Neural crest cell (in vitro differentiated cells): ENCODE results near the gene NUP88. TPM values are rescaled to one million over a fixed set of nuclear protein-coding genes. Genes with fewer than 3 reads are reported as not detected.

ENCODE experiments used
- DNase-seq: peaks from one replicate; pipeline ENCODE4 v3.0.0; 2021; ENCODE audit warnings: low read depth, mixed read lengths, low spot score
- H3K27ac Mint-ChIP-seq: one replicate; pipeline ENCODE4 v1.8.0; 2021; ENCODE audit warnings: mild to moderate bottlenecking, mixed read lengths; ENCODE audit not compliant: unreplicated experiment
- H3K27me3 Mint-ChIP-seq: 2 replicates; pipeline ENCODE4 v1.8.0; 2021; ENCODE audit warnings: low read depth, mild to moderate bottlenecking, mixed read lengths
- H3K36me3 Mint-ChIP-seq: 2 replicates; pipeline ENCODE4 v1.8.0; 2021; ENCODE audit warnings: low read depth, mild to moderate bottlenecking, mixed read lengths
- H3K4me1 Mint-ChIP-seq: 2 replicates; pipeline ENCODE4 v1.8.0; 2021; ENCODE audit warnings: mixed read lengths
- H3K4me3 Mint-ChIP-seq: one replicate; pipeline ENCODE4 v1.8.0; 2021; ENCODE audit warnings: mild to moderate bottlenecking, mixed read lengths
- H3K9me3 Mint-ChIP-seq: 2 replicates; pipeline ENCODE4 v1.8.0; 2021; ENCODE audit warnings: mixed read lengths
- CTCF ChIP-seq: fragments of 200-600 bp; sonication (generic); conservative IDR thresholded peaks from 2 replicates; pipeline ENCODE4 v1.5.0; 2021; ENCODE audit warnings: antibody characterized with exemption, mild to moderate bottlenecking
- total RNA-seq: library from RNA; stranded (reverse); gene quantifications from 2 replicates; pipeline ENCODE4 v1.2.1, GENCODE V29; 2021

The NUP88 gene
- total RNA-seq, 1 donor from 2014 or later, result 91.2 TPM

DNA sequence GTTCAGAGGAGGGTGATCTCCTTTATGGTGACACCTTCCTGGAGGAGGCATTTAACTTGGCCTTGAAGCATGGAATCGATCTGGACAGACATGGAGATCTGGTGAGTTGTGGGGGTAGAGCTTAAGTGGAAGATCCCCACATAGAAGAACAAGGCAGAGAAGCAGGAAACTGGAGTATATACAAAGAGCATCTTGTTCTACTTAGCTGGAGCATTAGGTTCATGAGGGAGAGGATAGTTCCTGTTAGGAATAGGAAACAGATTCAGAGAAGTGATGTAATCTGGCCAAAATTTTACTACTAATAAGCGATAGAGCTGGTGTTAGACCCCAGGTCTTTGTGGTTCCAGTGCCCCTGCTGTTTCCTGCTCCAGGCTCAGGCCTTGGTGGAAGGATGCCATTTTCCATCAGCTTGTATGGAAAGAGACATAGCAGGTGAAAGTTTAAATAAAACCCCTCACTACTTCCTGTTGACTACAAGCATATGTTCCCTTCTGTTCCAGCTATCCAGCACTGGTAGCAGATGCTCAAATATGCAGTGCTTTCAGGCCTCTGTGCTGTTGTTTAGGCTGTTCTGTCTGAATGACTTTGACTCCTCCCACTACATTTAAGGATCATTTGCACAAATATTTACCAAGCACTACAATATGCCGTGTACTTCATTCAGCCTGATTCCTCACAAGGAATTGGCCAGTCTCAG is 9.9 kb upstream of the NUP88 start:
- Mint-ChIP-seq H3K9me3 (no peaks in the 10 kb centered on the region), H3K27me3 (no peaks in the 10 kb centered on the region), H3K36me3 (peaks cover 17% of the 10 kb centered on the region), H3K4me3 (peak overlapping the region; percentile 33), H3K27ac (no peak overlapping the region), H3K4me1 (peaks cover 8% of the 10 kb centered on the region)
- TF ChIP-seq CTCF, result no peak
- no peak for DNase-seq

DNA sequence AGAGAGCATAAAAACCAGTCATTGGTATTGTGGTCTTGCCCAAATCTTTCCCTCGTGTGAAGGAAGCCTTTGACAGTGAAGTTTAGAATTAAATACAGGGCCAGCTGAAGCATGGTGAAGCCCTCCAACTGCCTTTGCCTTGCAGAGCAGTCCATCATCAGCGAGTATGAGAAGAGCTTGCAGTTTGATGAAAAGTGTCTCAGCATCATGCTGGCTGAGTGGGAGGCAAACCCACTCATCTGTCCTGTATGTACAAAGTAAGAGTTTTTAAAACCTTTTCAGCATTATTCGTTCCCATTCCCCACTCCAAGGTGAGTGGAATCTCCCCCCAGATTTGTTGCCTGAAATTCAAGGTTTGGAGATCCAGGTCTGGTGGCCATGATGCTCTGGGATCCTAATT is 6.4 kb upstream of the NUP88 start:
- DNase-seq, result no peak
- H3K4me1 Mint-ChIP-seq, result peaks cover 23% of the 10 kb centered on the region
- no peak overlapping the region for H3K27ac Mint-ChIP-seq
- H3K9me3 Mint-ChIP-seq, result no peaks in the 10 kb centered on the region
- TF ChIP-seq CTCF, result no peak
- no peaks in the 10 kb centered on the region for H3K27me3 Mint-ChIP-seq
- H3K36me3 Mint-ChIP-seq, result peaks cover 10% of the 10 kb centered on the region
- no peak overlapping the region for H3K4me3 Mint-ChIP-seq

DNA sequence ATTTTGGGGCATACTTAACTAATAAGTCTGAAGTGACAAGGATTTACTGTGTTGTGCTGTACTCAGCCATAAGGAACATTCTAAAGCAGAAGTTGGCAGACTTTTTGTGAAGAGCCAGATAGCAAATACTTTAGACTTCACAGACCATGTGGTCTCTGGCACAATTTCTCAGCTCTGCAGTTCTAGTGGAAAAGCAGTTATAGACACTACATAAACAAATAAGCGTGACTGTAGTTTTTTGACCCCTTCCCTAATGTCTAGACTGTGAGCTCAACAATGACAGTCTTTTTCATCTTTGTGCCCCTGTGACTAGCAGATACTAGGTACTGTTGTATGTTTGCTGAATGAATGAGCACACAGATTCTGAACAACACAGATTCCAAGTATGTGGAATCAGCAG is 5.4 kb upstream of the NUP88 start:
- peaks cover 30% of the 10 kb centered on the region for H3K4me1 Mint-ChIP-seq
- H3K36me3 Mint-ChIP-seq, result peaks cover 10% of the 10 kb centered on the region
- H3K4me3 Mint-ChIP-seq, result peak overlapping the region; percentile 28

GRCh38 chr17:5422505-5422904 is 3.0 kb upstream of the NUP88 start:
- Mint-ChIP-seq H3K4me1 (peaks cover 35% of the 10 kb centered on the region), H3K36me3 (peaks cover 7% of the 10 kb centered on the region), H3K27ac (no peak overlapping the region), H3K9me3 (no peaks in the 10 kb centered on the region), H3K27me3 (no peaks in the 10 kb centered on the region), H3K4me3 (peak overlapping the region; percentile 29)
- no peak for DNase-seq
- no peak for TF ChIP-seq CTCF

More for the DNA sequence above, 5.4 kb upstream of the NUP88 start:
- Mint-ChIP-seq H3K9me3 (no peaks in the 10 kb centered on the region), H3K27me3 (no peaks in the 10 kb centered on the region), H3K27ac (no peak overlapping the region)
- TF ChIP-seq CTCF, result no peak
- DNase-seq, result no peak

- no peak for TF ChIP-seq CTCF
- Mint-ChIP-seq H3K4me3 (peak within 1 kb of the TSS; percentile 98), H3K9me3 (no peaks in the 10 kb centered on the region), H3K27ac (peak within 1 kb of the TSS; percentile 99), H3K27me3 (no peaks in the 10 kb centered on the region), H3K36me3 (peaks cover 9% of the 10 kb centered on the region), H3K4me1 (peaks cover 42% of the 10 kb centered on the region)
- peak; percentile 80 for DNase-seq
Observed at GRCh38 chr17:5419959-5420653, 644 bp upstream of the NUP88 start, which contains the start of gene RPAIN. RPAIN (plus strand) TSS chr17:5420182; CDS start chr17:5420211, 29 bp downstream.
